ENCODE results near the gene PRKAG2. TPM values are rescaled to one million over a fixed set of nuclear protein-coding genes. Genes with fewer than 3 reads are reported as not detected.

The PRKAG2 gene
- total and polyA plus RNA-seq, 2 of the 8 experiments (the other 6 are each of a cell fraction or from before 2014, with no cell fraction given) = 7.5 to 18.1 TPM

GRCh38 chr7:151724920-151725584 lies 151.9 kb downstream of the PRKAG2 start:
- Histone ChIP-seq H3K4ac (replicated peaks; ENCODE audit: insufficient read length, low read depth, low read length) (no peak overlapping the region), H2AFZ (ENCODE audit: low read length) (no peak overlapping the region), H3K18ac (ENCODE audit: extremely low read depth, low read length) (no peak overlapping the region), H2BK20ac (ENCODE audit: low read length) (no peak overlapping the region), H3K23me2 (ENCODE audit: low read depth, low read length) (no peaks in the 10 kb centered on the region), H3K4me1 (replicated peaks in 1 of 4; ENCODE audit: control insufficient read depth in 3 of 4, insufficient read depth in 4 of 4, low read length in 3 of 4) (peaks cover 0 to 3% (median 1%) of the 10 kb centered on the region in 4 experiments; a peak in 2 of 7 replicates), H3K4me3 (ENCODE audit: extremely low read depth in 1 of 4, insufficient read depth in 2 of 4, low read depth in 3 of 4, low read length in 4 of 4) (no peak overlapping the region), H3K79me2 (ENCODE audit: control insufficient read depth in 1 of 2, insufficient read depth in 2 of 2, low read length in 2 of 2) (no peaks in the 10 kb centered on the region), H2BK15ac (ENCODE audit: low read length) (no peak overlapping the region), H2BK5ac (ENCODE audit: low read depth, low read length) (no peak overlapping the region), H3K9me3 (ENCODE audit: insufficient read depth in 2 of 2, low read depth in 1 of 2, low read length in 1 of 2) (no peaks in the 10 kb centered on the region), H2BK12ac (ENCODE audit: low read depth, low read length) (no peak overlapping the region), H3K36me3 (ENCODE audit: control insufficient read depth in 2 of 4, insufficient read depth in 4 of 4, low read length in 3 of 4) (no peaks in the 10 kb centered on the region), H2BK120ac (replicated peaks; ENCODE audit: low read depth, low read length) (no peak overlapping the region), H3K4me2 (ENCODE audit: insufficient read depth in 1 of 2, low read depth in 2 of 2, low read length in 2 of 2) (no peak overlapping the region), H3K14ac (ENCODE audit: insufficient read length) (no peak overlapping the region), H4K20me1 (replicated peaks in 1 of 2; ENCODE audit: control insufficient read depth in 1 of 2, insufficient read depth in 2 of 2, low read length in 2 of 2) (no peaks in the 10 kb centered on the region), H4K5ac (ENCODE audit: insufficient read length, low read depth, low read length) (no peak overlapping the region), H4K8ac (ENCODE audit: extremely low read depth, insufficient read depth, low read length) (no peak overlapping the region; the same call in 1 of the 2 replicates), H3K27me3 (replicated peaks in 1 of 4; ENCODE audit: control insufficient read depth in 3 of 4, extremely low read depth in 1 of 4, insufficient read depth in 3 of 4, low read length in 3 of 4) (no peaks in the 10 kb centered on the region), H3K9ac (replicated peaks in 1 of 4; ENCODE audit: extremely low read depth in 1 of 4, low read depth in 3 of 4, low read length in 3 of 4) (no peak overlapping the region), H3K27ac (ENCODE audit: low read depth, low read length) (no peak overlapping the region), H3K79me1 (ENCODE audit: low read depth, low read length) (no peaks in the 10 kb centered on the region), H4K91ac (replicated peaks; ENCODE audit: insufficient read length, low read length) (no peak overlapping the region), H2AK5ac (ENCODE audit: low read depth, low read length) (no peak overlapping the region), H3K23ac (ENCODE audit: insufficient read length) (no peak overlapping the region), H3K56ac (replicated peaks; ENCODE audit: insufficient read length, low read depth, low read length) (no peak overlapping the region)
- 90% methylated on average over 22 of the region's 22 CpGs; no CpG with 5 or more reads in 1 of the 2 experiments for WGBS, 2 experiments (ENCODE audit: extremely low coverage in 1 of 2, insufficient coverage in 1 of 2, insufficient read length in 1 of 2, insufficient replicate concordance in 2 of 2, low coverage in 1 of 2, low lambda C conversion rate in 2 of 2, missing lambda C conversion rate in 1 of 2)
- TF ChIP-seq YY1 (IDR thresholded peaks at IDR 0.05; ENCODE audit: low read depth, low read length) (no peak), TEAD4 (IDR thresholded peaks at IDR 0.05; ENCODE audit: low read depth, low read length) (no peak), RXRA (IDR thresholded peaks at IDR 0.05; ENCODE audit: insufficient read depth, low read depth, low read length) (no peak)
- DNase-seq (ENCODE audit: low read depth in 1 of 2, low spot score in 2 of 2) (no peak), FAIRE-seq (no peak)
- CTCF ChIA-PET (ENCODE audit: partially characterized antibody) = interaction anchor here (0.7 to 1.5 kb wide), 5 partner anchors 18 to 158 kb away, joined by 3 to 6 read pairs (median 3); no protein-coding TSS in a partner anchor
- POLR2A ChIA-PET (ENCODE audit: partially characterized antibody) = no interaction called here

Measured in H1 (cell line).